OCI-LY3 (cell line): Measurements from ENCODE around the gene FIGLA.

Experiments used
- EZH2phosphoT487 ChIP-seq: fragments of 200-600 bp; shearing (Covaris generic); IDR thresholded peaks from 2 replicates; pipeline ENCODE4 v1.6.1; 2018; ENCODE audit warnings: antibody characterized with exemption, mixed run types, low read depth
- TF ChIP-seq, protein P1 (sequence below): fragments of 200-600, 300-600 bp; sonication (generic); IDR thresholded peaks from 2 replicates; pipeline ENCODE4 v1.5.1; 2014; ENCODE audit warnings: antibody characterized with exemption, low read length, low read depth

DNA sequence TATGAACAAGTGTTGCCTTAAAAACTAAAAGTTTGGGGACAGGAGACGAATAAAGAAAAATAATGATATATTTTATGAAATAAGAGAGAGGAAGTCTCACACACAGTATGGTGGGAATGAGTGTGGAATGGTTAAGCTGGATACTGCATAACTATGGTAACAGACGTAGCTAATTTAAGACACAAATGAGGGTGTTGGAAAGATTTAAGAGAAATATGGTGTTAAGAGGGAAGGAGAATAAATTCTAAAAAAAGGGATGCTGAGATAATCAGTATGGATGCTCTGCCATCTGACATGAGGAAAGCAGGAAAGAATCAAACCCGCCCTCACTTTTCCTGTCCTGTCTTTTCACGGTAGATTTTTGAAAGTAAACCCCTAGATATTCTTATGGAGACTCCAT, 33.1 kb downstream of the FIGLA start:
- TF ChIP-seq, protein P1, sequence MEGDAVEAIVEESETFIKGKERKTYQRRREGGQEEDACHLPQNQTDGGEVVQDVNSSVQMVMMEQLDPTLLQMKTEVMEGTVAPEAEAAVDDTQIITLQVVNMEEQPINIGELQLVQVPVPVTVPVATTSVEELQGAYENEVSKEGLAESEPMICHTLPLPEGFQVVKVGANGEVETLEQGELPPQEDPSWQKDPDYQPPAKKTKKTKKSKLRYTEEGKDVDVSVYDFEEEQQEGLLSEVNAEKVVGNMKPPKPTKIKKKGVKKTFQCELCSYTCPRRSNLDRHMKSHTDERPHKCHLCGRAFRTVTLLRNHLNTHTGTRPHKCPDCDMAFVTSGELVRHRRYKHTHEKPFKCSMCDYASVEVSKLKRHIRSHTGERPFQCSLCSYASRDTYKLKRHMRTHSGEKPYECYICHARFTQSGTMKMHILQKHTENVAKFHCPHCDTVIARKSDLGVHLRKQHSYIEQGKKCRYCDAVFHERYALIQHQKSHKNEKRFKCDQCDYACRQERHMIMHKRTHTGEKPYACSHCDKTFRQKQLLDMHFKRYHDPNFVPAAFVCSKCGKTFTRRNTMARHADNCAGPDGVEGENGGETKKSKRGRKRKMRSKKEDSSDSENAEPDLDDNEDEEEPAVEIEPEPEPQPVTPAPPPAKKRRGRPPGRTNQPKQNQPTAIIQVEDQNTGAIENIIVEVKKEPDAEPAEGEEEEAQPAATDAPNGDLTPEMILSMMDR: no peak
- no peak for TF ChIP-seq EZH2phosphoT487
